GM12874 (cell line): ENCODE results near the gene CTSD.

Experiments
- TF ChIP-seq, protein P1 (sequence below): IDR thresholded peaks from 2 replicates; pipeline ENCODE4 v1.5.1; 2011; ENCODE audit warnings: low read depth, mild to moderate bottlenecking, control low read depth, low read length, moderate library complexity; ENCODE audit not compliant: insufficient read depth

CTSD gene

GRCh38 chr11:1714908-1715885 lies 48.5 kb downstream of the CTSD start:
- TF ChIP-seq, protein P1, sequence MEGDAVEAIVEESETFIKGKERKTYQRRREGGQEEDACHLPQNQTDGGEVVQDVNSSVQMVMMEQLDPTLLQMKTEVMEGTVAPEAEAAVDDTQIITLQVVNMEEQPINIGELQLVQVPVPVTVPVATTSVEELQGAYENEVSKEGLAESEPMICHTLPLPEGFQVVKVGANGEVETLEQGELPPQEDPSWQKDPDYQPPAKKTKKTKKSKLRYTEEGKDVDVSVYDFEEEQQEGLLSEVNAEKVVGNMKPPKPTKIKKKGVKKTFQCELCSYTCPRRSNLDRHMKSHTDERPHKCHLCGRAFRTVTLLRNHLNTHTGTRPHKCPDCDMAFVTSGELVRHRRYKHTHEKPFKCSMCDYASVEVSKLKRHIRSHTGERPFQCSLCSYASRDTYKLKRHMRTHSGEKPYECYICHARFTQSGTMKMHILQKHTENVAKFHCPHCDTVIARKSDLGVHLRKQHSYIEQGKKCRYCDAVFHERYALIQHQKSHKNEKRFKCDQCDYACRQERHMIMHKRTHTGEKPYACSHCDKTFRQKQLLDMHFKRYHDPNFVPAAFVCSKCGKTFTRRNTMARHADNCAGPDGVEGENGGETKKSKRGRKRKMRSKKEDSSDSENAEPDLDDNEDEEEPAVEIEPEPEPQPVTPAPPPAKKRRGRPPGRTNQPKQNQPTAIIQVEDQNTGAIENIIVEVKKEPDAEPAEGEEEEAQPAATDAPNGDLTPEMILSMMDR: no peak

DNA sequence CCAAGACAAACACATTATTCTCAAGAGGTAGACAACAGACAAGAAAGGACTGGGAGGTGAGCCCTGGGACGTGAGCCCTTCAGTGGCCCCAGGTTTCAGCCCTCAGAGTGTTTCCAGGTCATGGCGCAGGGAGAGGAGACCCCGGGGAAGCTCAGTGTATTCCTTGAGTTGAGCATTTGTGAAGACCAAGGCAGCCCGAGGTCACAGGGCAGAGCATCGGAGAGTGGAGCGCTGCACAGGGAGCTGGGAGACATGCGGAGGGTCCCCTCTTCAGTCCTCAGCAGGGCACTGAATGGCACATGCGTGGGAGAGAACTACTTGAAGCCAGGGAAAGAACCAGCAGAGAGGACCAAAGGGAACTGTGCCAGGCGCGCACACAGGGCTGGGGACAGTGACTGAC lies 55.0 kb downstream of the CTSD start:
- TF ChIP-seq, protein P1: no peak

GRCh38 chr11:1707751-1708150 lies 56.0 kb downstream of the CTSD start:
- TF ChIP-seq, protein P1: no peak

DNA sequence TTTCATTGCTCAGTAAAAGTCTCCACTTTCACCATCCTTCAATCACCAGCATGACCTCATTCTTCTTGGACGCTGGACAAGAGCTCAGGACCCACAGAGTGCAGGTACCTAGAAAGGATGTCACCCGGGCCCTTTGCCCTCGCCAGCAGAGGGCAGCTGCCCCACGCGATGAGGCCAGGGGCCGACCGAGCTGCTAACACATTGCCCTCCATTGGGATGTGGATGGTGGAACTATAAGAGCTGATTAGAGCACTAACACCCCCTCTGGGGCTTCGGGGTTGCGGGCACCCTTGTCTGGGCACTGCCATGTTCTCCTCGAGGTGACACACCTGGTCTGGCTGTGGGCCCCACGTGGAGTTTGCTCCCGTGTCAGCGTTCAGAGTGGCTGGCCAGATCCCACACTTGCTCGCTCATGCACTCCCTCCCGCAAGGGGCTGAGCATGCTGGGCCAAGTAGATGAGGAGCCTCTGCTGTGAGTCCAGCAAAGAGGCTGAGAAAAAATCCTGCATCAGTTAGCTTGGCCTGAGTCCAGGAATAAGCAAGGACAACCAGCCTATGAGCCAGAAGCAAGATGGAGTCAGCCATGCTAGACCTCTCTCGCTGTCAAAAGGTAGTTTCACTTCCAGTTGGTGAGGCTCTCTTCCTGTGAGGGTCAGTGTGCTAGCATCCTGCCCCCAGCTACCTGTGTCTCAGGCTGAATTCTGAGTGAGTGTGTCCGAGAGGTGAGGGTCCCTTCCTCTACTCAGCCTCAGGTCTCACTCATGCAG lies 56.9 kb downstream of the CTSD start:
- TF ChIP-seq, protein P1: 0 out of 2 replicates have a peak, but pooled peaks have one; percentile 14

DNA sequence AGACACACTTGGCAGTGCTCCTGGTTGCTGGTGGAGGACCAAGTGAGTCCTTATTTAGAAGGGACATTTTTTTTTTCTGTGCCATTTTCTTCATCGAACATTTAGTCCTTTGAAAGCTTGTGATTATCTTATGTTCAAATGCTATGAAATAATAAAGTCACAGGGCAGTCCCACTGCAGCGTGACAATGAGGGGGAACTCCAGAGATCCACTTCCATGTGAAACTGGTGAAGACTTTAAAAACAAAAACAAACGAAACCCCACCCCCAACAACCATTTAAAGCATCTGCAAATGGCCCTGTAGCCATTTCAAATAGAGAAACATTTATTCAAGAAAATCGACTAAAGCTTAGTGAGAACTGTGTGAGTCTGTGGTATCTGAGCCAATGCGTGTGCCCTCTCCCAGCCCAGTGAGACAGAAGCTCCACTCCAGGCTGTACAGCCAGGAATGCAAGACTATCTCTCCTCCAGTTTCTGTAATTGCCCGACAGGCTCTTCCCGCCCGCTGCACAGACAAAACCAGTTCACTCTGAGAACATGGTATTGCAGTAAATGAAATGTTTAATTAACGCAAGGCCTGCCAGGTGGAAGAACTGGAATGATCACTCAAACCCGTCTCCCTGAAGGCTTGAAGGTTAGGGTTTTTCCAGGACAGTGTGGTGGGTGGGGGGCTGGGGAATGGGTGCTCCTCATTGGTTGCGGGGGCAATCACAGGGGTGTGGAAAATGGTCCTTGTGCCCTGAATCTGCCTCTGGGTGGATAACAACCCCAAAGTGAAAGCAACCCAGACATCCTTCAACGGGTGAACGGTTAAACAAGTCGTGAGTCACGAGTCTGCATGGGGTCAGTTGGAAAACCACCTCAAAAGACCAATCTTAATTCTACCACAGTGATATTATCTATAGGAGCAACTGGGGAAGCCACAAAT lies 58.3 kb downstream of the CTSD start:
- TF ChIP-seq, protein P1: no peak

DNA sequence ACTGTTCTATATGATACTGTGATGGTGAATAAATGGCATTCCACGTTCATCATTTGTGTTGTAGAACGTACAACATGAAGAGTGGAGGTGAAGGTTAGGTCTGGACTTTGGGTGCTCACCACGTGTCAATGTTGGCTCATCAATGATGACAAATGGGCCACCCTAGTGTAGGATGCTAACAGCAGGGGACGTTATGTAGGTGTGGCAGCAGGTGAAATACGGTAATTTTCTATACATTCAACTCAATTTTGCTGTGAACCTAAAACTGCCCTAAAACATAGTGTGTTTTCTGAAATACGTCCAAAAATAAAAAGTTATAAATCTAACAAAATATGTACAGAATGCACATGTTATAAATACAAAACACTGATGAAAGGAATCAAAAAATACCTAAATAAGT lies 60.6 kb downstream of the CTSD start:
- TF ChIP-seq, protein P1: no peak
